B cell (primary cell): Measurements from ENCODE around the gene TNXB. TPM values are rescaled to one million over a fixed set of nuclear protein-coding genes. Genes with fewer than 3 reads are reported as not detected.

Experiments
- ATAC-seq: fragments of 200-7000 bp; cut with Tn5 transposase; one replicate; pipeline ENCODE4 v1.10.0; 2021; ENCODE audit warnings: low read depth, mild to moderate bottlenecking, moderate number of reproducible peaks, moderate library complexity
- CTCF ChIA-PET: fragments of 350-600 bp; sonication (Branson Sonifier 250); formaldehyde crosslinking; loops from one replicate; lab custom pipeline; 2021; ENCODE audit warnings: antibody characterized with exemption, inconsistent platforms; lab: Charles Lee
- POLR2A ChIA-PET: fragments of 350-600 bp; sonication (Branson Sonifier 250); formaldehyde crosslinking; loops from one replicate; lab custom pipeline; 2021; ENCODE audit warnings: antibody characterized with exemption; lab: Charles Lee
- DNase-seq: peaks from one replicate; pipeline ENCODE4 v3.0.0; 2013
- H2AFZ ChIP-seq: 2 replicates; pipeline ENCODE4 v1.6.1; 2012; ENCODE audit warnings: mild to moderate bottlenecking, low read depth, low read length; ENCODE audit not compliant: insufficient read depth, poor library complexity, severe bottlenecking
- H3K27ac ChIP-seq, 2 donors: 1 replicate in 1 of 2; 2 replicates in 1 of 2; pipeline ENCODE4 v1.5.1; 2012 to 2013; ENCODE audit warnings: low read length in 2 of 2, mild to moderate bottlenecking in 2 of 2, moderate library complexity in 1 of 2
- H3K27me3 ChIP-seq, 4 experiments: fragments of 200-600 bp in 1 of 4; sonication (generic) in 1 of 4; replicated peaks in 1 of 4; 1 replicate in 2 of 4; 2 replicates in 2 of 4; pipeline versions ENCODE4 v1.6.1 to v1.7.0; 2013 to 2016; ENCODE audit warnings: low read length in 3 of 4, mild to moderate bottlenecking in 2 of 4, mixed read lengths in 1 of 4, moderate library complexity in 1 of 4; ENCODE audit not compliant: insufficient read depth in 4 of 4, control insufficient read depth in 3 of 4; ENCODE audit errors: control extremely low read depth in 1 of 4
- H3K36me3 ChIP-seq, 2 experiments: replicated peaks in 1 of 2; 1 replicate in 1 of 2; 2 replicates in 1 of 2; pipeline versions ENCODE4 v1.6.1 to v1.7.1; 2013; ENCODE audit warnings: low read length in 1 of 2; ENCODE audit not compliant: insufficient read depth in 2 of 2, control insufficient read depth in 1 of 2; ENCODE audit errors: control extremely low read depth in 1 of 2, extremely low read depth in 1 of 2
- H3K4me1 ChIP-seq, 2 donors: fragments of 200-600 bp in 1 of 2; sonication (generic) in 1 of 2; 1 replicate in 1 of 2; 2 replicates in 1 of 2; pipeline versions ENCODE4 v1.5.1 to v1.6.1; 2013 to 2017; ENCODE audit warnings: low read length in 2 of 2; ENCODE audit not compliant: control insufficient read depth in 2 of 2, insufficient read depth in 2 of 2
- H3K4me2 ChIP-seq: replicated peaks from 2 replicates; pipeline ENCODE3; 2012; ENCODE audit warnings: mild to moderate bottlenecking, low read depth, low read length; ENCODE audit not compliant: poor library complexity, severe bottlenecking
- H3K4me3 ChIP-seq, 5 experiments: fragments of 200-600 bp in 1 of 5; sonication (generic) in 1 of 5; 1 replicate in 3 of 5; 2 replicates in 2 of 5; pipeline versions ENCODE4 v1.5.1 to v1.7.0; 2011 to 2016; ENCODE audit warnings: low read length in 4 of 5, mild to moderate bottlenecking in 4 of 5, low read depth in 2 of 5, control low read depth in 1 of 5, moderate library complexity in 1 of 5; ENCODE audit not compliant: insufficient read depth in 1 of 5; ENCODE audit errors: control extremely low read depth in 1 of 5, extremely low read depth in 1 of 5
- H3K79me2 ChIP-seq: fragments of 200-600 bp; sonication (generic); one replicate; pipeline ENCODE4 v1.6.0; 2016; ENCODE audit warnings: low read length; ENCODE audit not compliant: control insufficient read depth, insufficient read depth
- H3K9ac ChIP-seq: fragments of 200-600 bp; sonication (generic); 2 replicates; pipeline ENCODE4 v1.6.1; 2017; ENCODE audit warnings: mild to moderate bottlenecking, low read length, moderate library complexity
- H3K9me3 ChIP-seq, 3 donors: one replicate each; pipeline versions ENCODE4 v1.6.1 to v1.7.1; 2013; ENCODE audit warnings: low read length in 2 of 3; ENCODE audit not compliant: control insufficient read depth in 2 of 3, insufficient read depth in 1 of 3; ENCODE audit errors: control extremely low read depth in 1 of 3
- H4K20me1 ChIP-seq: 2 replicates; pipeline ENCODE4 v1.6.0; 2012; ENCODE audit warnings: mild to moderate bottlenecking, low read length; ENCODE audit not compliant: insufficient read depth, control insufficient read depth, poor library complexity, severe bottlenecking
- H3K27ac Mint-ChIP-seq: one replicate; pipeline ENCODE4 v1.8.0; 2021; ENCODE audit warnings: mixed read lengths
- H3K27me3 Mint-ChIP-seq: one replicate; pipeline ENCODE4 v1.8.0; 2021; ENCODE audit warnings: mixed read lengths
- H3K4me1 Mint-ChIP-seq: one replicate; pipeline ENCODE4 v1.8.0; 2021; ENCODE audit warnings: mixed read lengths
- H3K4me3 Mint-ChIP-seq: one replicate; pipeline ENCODE4 v1.8.0; 2021; ENCODE audit warnings: mixed read lengths
- H3K9me3 Mint-ChIP-seq: one replicate; pipeline ENCODE4 v1.8.0; 2022; ENCODE audit warnings: mixed read lengths; ENCODE audit not compliant: insufficient read depth
- EZH2 ChIP-seq: IDR thresholded peaks from 2 replicates; pipeline ENCODE4 v1.6.1; 2012; ENCODE audit warnings: borderline replicate concordance, low read depth, mild to moderate bottlenecking, moderate library complexity, low read length; ENCODE audit not compliant: insufficient read depth, poor library complexity, severe bottlenecking
- WGBS: methylation state at CpG from one replicate; pipeline ENCODE4 v1.1.5; 2013; ENCODE audit warnings: missing lambda C conversion rate; ENCODE audit not compliant: insufficient coverage; 5-methylcytosine and 5-hydroxymethylcytosine counted together
- intact Hi-C: fragments of 100-400 bp; cut with micrococcal nuclease; formaldehyde crosslinking; loops from one replicate; pipeline ENCODE4 v1.10.0; 2022
- polyA plus RNA-seq: library from polyadenylated mRNA; depleted of rRNA; stranded (reverse); fragments of >200 nt; gene quantifications from 2 replicates; pipeline ENCODE4 v1.2.3, GENCODE V29; 2012
- total RNA-seq, 2 donors: library from RNA; stranded (reverse); fragments of 120-200 nt in 1 of 2; gene quantifications; 1 replicate in 1 of 2; 2 replicates in 1 of 2; pipeline versions ENCODE4 v1.2.3 to v1.2.4, GENCODE V29; 2013 to 2022
- TF ChIP-seq, protein P1 (sequence below): fragments of 200-600 bp; IDR thresholded peaks from one replicate; pipeline ENCODE4 v1.8.0; 2022; ENCODE audit warnings: antibody characterized with exemption, mild to moderate bottlenecking

Gene TNXB
- total and polyA plus RNA-seq, 2 donors (not counting 1 experiment from before 2014, with no cell fraction given): 1.4 to 19.0 TPM

DNA sequence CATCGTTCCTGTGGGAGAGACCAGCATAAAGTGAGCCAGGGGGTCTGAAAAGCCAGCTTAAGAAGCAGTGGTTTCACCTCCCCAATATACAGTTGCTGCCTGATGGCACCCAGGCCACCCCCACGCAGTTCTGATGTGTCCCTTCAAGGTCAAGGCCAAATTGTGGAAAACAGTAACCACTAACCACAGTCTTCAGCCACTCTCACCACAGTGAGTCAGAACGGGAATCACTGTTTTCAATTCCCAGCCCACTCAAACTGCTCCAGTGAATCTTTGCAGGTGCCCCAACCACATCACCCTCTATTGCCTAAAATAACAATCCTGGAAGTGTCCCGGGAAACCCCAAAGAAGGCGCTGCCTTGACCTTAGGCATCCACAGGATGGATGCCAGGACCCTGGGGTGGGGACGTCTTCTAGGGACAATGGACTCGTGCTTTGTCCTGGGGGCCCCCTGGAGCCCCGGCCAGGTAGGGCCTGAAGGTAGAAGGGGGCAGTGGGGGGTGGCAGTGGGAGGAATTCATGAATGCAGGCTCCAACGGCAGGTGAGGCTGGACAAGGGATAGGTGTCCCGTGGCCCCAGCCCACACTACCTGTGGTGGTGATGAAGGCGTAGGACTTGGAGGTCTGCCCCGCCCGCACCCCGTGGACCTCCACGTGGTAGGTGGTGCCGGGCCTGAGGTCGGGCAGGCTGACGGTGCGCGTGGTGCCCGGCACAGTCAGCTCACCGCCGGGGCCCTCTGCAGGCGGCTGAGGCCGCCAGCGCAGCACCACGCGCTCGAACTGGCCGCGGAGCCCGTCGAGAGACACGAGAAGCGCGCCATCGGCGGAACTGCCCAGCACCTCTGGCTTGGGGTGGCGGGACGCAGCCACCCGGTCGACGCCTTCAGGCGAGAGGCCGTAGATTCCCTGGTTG is 22.2 kb downstream of the TNXB start:
- Mint-ChIP-seq H3K4me1 (peaks cover 10% of the 10 kb centered on the region), H3K4me3 (no peak overlapping the region), H3K27me3 (peaks cover 59% of the 10 kb centered on the region), H3K9me3 (no peaks in the 10 kb centered on the region), H3K27ac (no peak overlapping the region)
- ATAC-seq (no peak), DNase-seq (peak; percentile 37)
- Histone ChIP-seq H4K20me1 (no peaks in the 10 kb centered on the region), H3K9ac (no peak overlapping the region), H3K79me2 (no peaks in the 10 kb centered on the region), H3K36me3 (no peaks in the 10 kb centered on the region), H3K4me1 (peaks cover 8% of the 10 kb centered on the region in 2 donors), H3K27me3 (peaks cover 0 to 37% (median 17%) of the 10 kb centered on the region in 4 experiments), H2AFZ (peak overlapping the region; percentile 49), H3K27ac (no peak overlapping the region), H3K4me3 (no peak overlapping the region), H3K9me3 (peaks cover 0 to 7% (median 0%) of the 10 kb centered on the region in 3 donors), H3K4me2 (peak overlapping the region; percentile 64)
- ChIA-PET POLR2A (interaction anchor here (1.0 to 1.4 kb wide), 2 partner anchors 14 to 110 kb away, joined by 3 read pairs; no protein-coding TSS in a partner anchor), CTCF (interaction anchor here (1.6 kb wide), 1 partner anchor 326 kb away, joined by 4 read pairs; no protein-coding TSS in a partner anchor)
- 31% methylated on average over 43 of the region's 45 CpGs for WGBS
- intact Hi-C loops: loop anchor here (1.0 kb wide), 1 partner anchor 67 kb away; the partner anchor contains the start of gene PPT2
- TF ChIP-seq EZH2: no peak
- TF ChIP-seq, protein P1, sequence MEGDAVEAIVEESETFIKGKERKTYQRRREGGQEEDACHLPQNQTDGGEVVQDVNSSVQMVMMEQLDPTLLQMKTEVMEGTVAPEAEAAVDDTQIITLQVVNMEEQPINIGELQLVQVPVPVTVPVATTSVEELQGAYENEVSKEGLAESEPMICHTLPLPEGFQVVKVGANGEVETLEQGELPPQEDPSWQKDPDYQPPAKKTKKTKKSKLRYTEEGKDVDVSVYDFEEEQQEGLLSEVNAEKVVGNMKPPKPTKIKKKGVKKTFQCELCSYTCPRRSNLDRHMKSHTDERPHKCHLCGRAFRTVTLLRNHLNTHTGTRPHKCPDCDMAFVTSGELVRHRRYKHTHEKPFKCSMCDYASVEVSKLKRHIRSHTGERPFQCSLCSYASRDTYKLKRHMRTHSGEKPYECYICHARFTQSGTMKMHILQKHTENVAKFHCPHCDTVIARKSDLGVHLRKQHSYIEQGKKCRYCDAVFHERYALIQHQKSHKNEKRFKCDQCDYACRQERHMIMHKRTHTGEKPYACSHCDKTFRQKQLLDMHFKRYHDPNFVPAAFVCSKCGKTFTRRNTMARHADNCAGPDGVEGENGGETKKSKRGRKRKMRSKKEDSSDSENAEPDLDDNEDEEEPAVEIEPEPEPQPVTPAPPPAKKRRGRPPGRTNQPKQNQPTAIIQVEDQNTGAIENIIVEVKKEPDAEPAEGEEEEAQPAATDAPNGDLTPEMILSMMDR: no peak
